ENCODE data around the gene FASLG. TPM values are rescaled to one million over a fixed set of nuclear protein-coding genes. Genes with fewer than 3 reads are reported as not detected.

The FASLG gene
- total and polyA plus RNA-seq, 10 of the 15 experiments (the other 5 are each of a cell fraction or from before 2014, with no cell fraction given), result 0.05 to 4.0 (median 0.09) TPM; not detected in 2

DNA sequence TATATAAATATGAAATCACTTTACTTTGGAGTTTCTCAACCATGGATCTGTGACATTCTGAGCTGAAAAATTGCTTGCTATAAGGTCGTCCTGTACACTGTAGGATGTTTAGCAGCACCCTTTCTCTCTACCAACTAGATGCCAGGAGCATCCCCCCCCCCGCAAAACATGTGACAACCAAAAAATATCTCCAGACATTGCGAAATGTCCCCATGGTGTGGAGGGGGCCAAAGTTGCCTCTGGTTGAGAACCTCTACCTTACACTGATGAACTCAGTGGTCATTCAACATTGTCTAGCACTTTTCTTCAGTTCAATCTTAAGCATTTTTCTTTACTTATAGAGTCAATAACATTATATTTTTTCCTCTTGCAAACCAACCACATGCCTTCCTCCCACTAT lies 9.2 kb downstream of the FASLG start:
- in situ Hi-C loops (cut with MboI), result no loop called here
- peaks cover 7% of the 10 kb centered on the region for H3K4me1 ChIP-seq (ENCODE audit: control insufficient read depth, insufficient read depth, low read length)
- WGBS (ENCODE audit: insufficient coverage, insufficient replicate concordance, low lambda C conversion rate, missing lambda C conversion rate), result 34% methylated on average over 3 of the region's 3 CpGs
- intact Hi-C loops (cut with micrococcal nuclease; ENCODE audit: unreplicated experiment), result no loop called here
- H3K27me3 ChIP-seq (replicated peaks in 1 of 2; ENCODE audit: control insufficient read depth in 2 of 2, insufficient read depth in 2 of 2, low read length in 1 of 2), result peaks cover 2 to 6% of the 10 kb centered on the region in 2 experiments; a peak in 2 of 4 replicates
- H3K9me3 ChIP-seq (replicated peaks; ENCODE audit: control insufficient read depth, insufficient read depth, low read length), result no peaks in the 10 kb centered on the region
- CTCF ChIA-PET, result interaction anchor here (0.6 kb wide), 1 partner anchor 214 kb away, joined by 4 read pairs; no protein-coding TSS in a partner anchor
- no peak overlapping the region for H3K9ac ChIP-seq (ENCODE audit: control insufficient read depth, insufficient read depth, low read length)
- RAD21 ChIA-PET (ENCODE audit: unreplicated experiment), result no interaction called here
- no peak overlapping the region for H3K4me3 ChIP-seq
- FAIRE-seq (no peak), ATAC-seq (no peak), DNase-seq (ENCODE audit: low read depth, low spot score) (no peak)
- no peaks in the 10 kb centered on the region for H3K79me2 ChIP-seq (ENCODE audit: control insufficient read depth, insufficient read depth, low read length)
- H2AFZ ChIP-seq (ENCODE audit: control insufficient read depth, low read depth, low read length), result no peak overlapping the region
- H3K36me3 ChIP-seq (ENCODE audit: control insufficient read depth in 2 of 2, insufficient read depth in 2 of 2, low read length in 1 of 2), result no peaks in the 10 kb centered on the region
- SMC1A ChIA-PET (ENCODE audit: uncharacterized antibody, unreplicated experiment), result no interaction called here
- H3K27ac ChIP-seq (ENCODE audit: control insufficient read depth, insufficient read depth), result no peak overlapping the region
- no peaks in the 10 kb centered on the region for H4K20me1 ChIP-seq (ENCODE audit: control insufficient read depth, insufficient read depth)
- POLR2A ChIA-PET, result no interaction called here
- H3K4me2 ChIP-seq (ENCODE audit: control insufficient read depth, insufficient read depth), result no peak overlapping the region
- BruUV-seq (replicated peaks), result no TSS peak
- TF ChIP-seq JUNB (IDR thresholded peaks at IDR 0.05) (no peak), IKZF1 (conservative IDR thresholded peaks at IDR 0.05) (no peak), TARDBP (IDR thresholded peaks at IDR 0.05; ENCODE audit: borderline replicate concordance) (no peak), KDM1A (IDR thresholded peaks at IDR 0.05; ENCODE audit: borderline replicate concordance) (no peak), TCF3 (IDR thresholded peaks at IDR 0.05; ENCODE audit: borderline replicate concordance, insufficient read depth, low read depth, low read length) (no peak), EP300 (IDR thresholded peaks at IDR 0.05; ENCODE audit: borderline replicate concordance in 1 of 2, control insufficient read depth in 1 of 2, low read depth in 2 of 2, low read length in 2 of 2) (no peak), POLR2A (IDR thresholded peaks at IDR 0.05; ENCODE audit: low read depth, low read length) (no peak), MTA2 (IDR thresholded peaks at IDR 0.05; ENCODE audit: low read depth) (no peak)
- TF ChIP-seq, protein P1, sequence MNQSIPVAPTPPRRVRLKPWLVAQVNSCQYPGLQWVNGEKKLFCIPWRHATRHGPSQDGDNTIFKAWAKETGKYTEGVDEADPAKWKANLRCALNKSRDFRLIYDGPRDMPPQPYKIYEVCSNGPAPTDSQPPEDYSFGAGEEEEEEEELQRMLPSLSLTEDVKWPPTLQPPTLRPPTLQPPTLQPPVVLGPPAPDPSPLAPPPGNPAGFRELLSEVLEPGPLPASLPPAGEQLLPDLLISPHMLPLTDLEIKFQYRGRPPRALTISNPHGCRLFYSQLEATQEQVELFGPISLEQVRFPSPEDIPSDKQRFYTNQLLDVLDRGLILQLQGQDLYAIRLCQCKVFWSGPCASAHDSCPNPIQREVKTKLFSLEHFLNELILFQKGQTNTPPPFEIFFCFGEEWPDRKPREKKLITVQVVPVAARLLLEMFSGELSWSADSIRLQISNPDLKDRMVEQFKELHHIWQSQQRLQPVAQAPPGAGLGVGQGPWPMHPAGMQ (IDR thresholded peaks at IDR 0.05; ENCODE audit: borderline replicate concordance), result no peak
- TF ChIP-seq, protein P2, sequence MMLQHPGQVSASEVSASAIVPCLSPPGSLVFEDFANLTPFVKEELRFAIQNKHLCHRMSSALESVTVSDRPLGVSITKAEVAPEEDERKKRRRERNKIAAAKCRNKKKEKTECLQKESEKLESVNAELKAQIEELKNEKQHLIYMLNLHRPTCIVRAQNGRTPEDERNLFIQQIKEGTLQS (IDR thresholded peaks at IDR 0.05; ENCODE audit: borderline replicate concordance, extremely low read depth, low read depth, low read length), result no peak
- TF ChIP-seq, protein P3, sequence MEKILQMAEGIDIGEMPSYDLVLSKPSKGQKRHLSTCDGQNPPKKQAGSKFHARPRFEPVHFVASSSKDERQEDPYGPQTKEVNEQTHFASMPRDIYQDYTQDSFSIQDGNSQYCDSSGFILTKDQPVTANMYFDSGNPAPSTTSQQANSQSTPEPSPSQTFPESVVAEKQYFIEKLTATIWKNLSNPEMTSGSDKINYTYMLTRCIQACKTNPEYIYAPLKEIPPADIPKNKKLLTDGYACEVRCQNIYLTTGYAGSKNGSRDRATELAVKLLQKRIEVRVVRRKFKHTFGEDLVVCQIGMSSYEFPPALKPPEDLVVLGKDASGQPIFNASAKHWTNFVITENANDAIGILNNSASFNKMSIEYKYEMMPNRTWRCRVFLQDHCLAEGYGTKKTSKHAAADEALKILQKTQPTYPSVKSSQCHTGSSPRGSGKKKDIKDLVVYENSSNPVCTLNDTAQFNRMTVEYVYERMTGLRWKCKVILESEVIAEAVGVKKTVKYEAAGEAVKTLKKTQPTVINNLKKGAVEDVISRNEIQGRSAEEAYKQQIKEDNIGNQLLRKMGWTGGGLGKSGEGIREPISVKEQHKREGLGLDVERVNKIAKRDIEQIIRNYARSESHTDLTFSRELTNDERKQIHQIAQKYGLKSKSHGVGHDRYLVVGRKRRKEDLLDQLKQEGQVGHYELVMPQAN (conservative IDR thresholded peaks at IDR 0.05), result no peak
- TF ChIP-seq, protein P4, sequence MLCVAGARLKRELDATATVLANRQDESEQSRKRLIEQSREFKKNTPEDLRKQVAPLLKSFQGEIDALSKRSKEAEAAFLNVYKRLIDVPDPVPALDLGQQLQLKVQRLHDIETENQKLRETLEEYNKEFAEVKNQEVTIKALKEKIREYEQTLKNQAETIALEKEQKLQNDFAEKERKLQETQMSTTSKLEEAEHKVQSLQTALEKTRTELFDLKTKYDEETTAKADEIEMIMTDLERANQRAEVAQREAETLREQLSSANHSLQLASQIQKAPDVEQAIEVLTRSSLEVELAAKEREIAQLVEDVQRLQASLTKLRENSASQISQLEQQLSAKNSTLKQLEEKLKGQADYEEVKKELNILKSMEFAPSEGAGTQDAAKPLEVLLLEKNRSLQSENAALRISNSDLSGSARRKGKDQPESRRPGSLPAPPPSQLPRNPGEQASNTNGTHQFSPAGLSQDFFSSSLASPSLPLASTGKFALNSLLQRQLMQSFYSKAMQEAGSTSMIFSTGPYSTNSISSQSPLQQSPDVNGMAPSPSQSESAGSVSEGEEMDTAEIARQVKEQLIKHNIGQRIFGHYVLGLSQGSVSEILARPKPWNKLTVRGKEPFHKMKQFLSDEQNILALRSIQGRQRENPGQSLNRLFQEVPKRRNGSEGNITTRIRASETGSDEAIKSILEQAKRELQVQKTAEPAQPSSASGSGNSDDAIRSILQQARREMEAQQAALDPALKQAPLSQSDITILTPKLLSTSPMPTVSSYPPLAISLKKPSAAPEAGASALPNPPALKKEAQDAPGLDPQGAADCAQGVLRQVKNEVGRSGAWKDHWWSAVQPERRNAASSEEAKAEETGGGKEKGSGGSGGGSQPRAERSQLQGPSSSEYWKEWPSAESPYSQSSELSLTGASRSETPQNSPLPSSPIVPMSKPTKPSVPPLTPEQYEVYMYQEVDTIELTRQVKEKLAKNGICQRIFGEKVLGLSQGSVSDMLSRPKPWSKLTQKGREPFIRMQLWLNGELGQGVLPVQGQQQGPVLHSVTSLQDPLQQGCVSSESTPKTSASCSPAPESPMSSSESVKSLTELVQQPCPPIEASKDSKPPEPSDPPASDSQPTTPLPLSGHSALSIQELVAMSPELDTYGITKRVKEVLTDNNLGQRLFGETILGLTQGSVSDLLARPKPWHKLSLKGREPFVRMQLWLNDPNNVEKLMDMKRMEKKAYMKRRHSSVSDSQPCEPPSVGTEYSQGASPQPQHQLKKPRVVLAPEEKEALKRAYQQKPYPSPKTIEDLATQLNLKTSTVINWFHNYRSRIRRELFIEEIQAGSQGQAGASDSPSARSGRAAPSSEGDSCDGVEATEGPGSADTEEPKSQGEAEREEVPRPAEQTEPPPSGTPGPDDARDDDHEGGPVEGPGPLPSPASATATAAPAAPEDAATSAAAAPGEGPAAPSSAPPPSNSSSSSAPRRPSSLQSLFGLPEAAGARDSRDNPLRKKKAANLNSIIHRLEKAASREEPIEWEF (IDR thresholded peaks at IDR 0.05; ENCODE audit: insufficient replicate concordance, low read depth, low read length), result no peak
- TF ChIP-seq, protein P5, sequence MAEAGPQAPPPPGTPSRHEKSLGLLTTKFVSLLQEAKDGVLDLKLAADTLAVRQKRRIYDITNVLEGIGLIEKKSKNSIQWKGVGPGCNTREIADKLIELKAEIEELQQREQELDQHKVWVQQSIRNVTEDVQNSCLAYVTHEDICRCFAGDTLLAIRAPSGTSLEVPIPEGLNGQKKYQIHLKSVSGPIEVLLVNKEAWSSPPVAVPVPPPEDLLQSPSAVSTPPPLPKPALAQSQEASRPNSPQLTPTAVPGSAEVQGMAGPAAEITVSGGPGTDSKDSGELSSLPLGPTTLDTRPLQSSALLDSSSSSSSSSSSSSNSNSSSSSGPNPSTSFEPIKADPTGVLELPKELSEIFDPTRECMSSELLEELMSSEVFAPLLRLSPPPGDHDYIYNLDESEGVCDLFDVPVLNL (IDR thresholded peaks at IDR 0.05; ENCODE audit: low read depth, low read length), result no peak

All from GM12878 (cell line).